IMR-90 (cell line): ENCODE measurements around the gene CACNB2. TPM values are rescaled to one million over a fixed set of nuclear protein-coding genes. Genes with fewer than 3 reads are reported as not detected.

ENCODE experiments used
- ATAC-seq: fragments of 200-7000 bp; cut with Tn5 transposase; 2 replicates; pipeline ENCODE4 v1.9.1; 2020; ENCODE audit warnings: low read depth, mild to moderate bottlenecking, moderate library complexity
- BruUV-seq: library from RNA; stranded (reverse); fragments of 400-500 nt; replicated peaks from 2 replicates; lab custom pipeline; 2021; lab: Mats Ljungman, UMichigan
- CTCF ChIA-PET: fragments of 300-600 bp; formaldehyde crosslinking; extraction: SDS; loops from one replicate; lab custom pipeline; 2021; ENCODE audit warnings: antibody characterized with exemption; lab: Yijun Ruan, JAX
- POLR2A ChIA-PET: fragments of 300-600 bp; sonication (Branson Sonifier 250); formaldehyde crosslinking; loops from one replicate; lab custom pipeline; 2022; ENCODE audit warnings: antibody characterized with exemption; ENCODE audit not compliant: unreplicated experiment; lab: Charles Lee
- DNase-seq: peaks from one replicate; pipeline ENCODE4 v3.0.0; 2013
- H2AFZ ChIP-seq: replicated peaks from 2 replicates; pipeline ENCODE3; 2013; ENCODE audit warnings: low read length, mild to moderate bottlenecking; ENCODE audit not compliant: poor library complexity
- H2AK5ac ChIP-seq: 2 replicates; pipeline ENCODE4 v1.6.1; 2013; ENCODE audit warnings: low read depth, low read length, inconsistent platforms
- H2AK9ac ChIP-seq: replicated peaks from 2 replicates; pipeline ENCODE3; 2013; ENCODE audit warnings: mild to moderate bottlenecking, low read depth, low read length, moderate library complexity; ENCODE audit not compliant: poor library complexity
- H2BK120ac ChIP-seq: 2 replicates; pipeline ENCODE4 v1.6.1; 2013; ENCODE audit warnings: low read depth, low read length, inconsistent platforms
- H2BK15ac ChIP-seq: 3 replicates; pipeline ENCODE4 v1.6.1; 2013; ENCODE audit warnings: low read depth, low read length, inconsistent platforms
- H2BK20ac ChIP-seq: 2 replicates; pipeline ENCODE4 v1.6.1; 2013; ENCODE audit warnings: low read depth, mild to moderate bottlenecking, inconsistent platforms, low read length, moderate library complexity
- H2BK5ac ChIP-seq: 2 replicates; pipeline ENCODE4 v1.6.1; 2013; ENCODE audit warnings: mild to moderate bottlenecking, low read depth, low read length, inconsistent platforms; ENCODE audit not compliant: poor library complexity, severe bottlenecking
- H3K14ac ChIP-seq: replicated peaks from 2 replicates; pipeline ENCODE4 v1.6.1; 2013; ENCODE audit warnings: low read depth, low read length, inconsistent platforms
- H3K18ac ChIP-seq: 2 replicates; pipeline ENCODE4 v1.6.1; 2013; ENCODE audit warnings: low read depth, low read length, control low read depth
- H3K23ac ChIP-seq: 2 replicates; pipeline ENCODE4 v1.6.1; 2013; ENCODE audit warnings: low read depth, low read length, inconsistent platforms
- H3K27ac ChIP-seq: 2 replicates; pipeline ENCODE4 v1.5.1; 2013; ENCODE audit warnings: mild to moderate bottlenecking, control low read depth, low read length; ENCODE audit not compliant: insufficient read depth
- H3K27me3 ChIP-seq: 2 replicates; pipeline ENCODE4 v1.6.1; 2013; ENCODE audit warnings: low read length; ENCODE audit not compliant: control insufficient read depth, insufficient read depth
- H3K36me3 ChIP-seq: 2 replicates; pipeline ENCODE4 v1.6.1; 2013; ENCODE audit warnings: low read length, mixed read lengths; ENCODE audit not compliant: control insufficient read depth, insufficient read depth
- H3K4ac ChIP-seq: 2 replicates; pipeline ENCODE4 v1.6.1; 2013; ENCODE audit warnings: low read depth, low read length, inconsistent platforms
- H3K4me1 ChIP-seq: 2 replicates; pipeline ENCODE4 v1.6.1; 2013; ENCODE audit warnings: low read length, mixed read lengths; ENCODE audit not compliant: control insufficient read depth, insufficient read depth
- H3K4me2 ChIP-seq: 2 replicates; pipeline ENCODE4 v1.6.1; 2013; ENCODE audit warnings: low read depth, mild to moderate bottlenecking, control low read depth, low read length, moderate library complexity
- H3K4me3 ChIP-seq: 2 replicates; pipeline ENCODE4 v1.5.1; 2013; ENCODE audit warnings: low read depth, mild to moderate bottlenecking, control low read depth, low read length, moderate library complexity; ENCODE audit not compliant: insufficient read depth
- H3K56ac ChIP-seq: 2 replicates; pipeline ENCODE4 v1.6.1; 2013; ENCODE audit warnings: low read length, inconsistent platforms; ENCODE audit not compliant: insufficient read depth; ENCODE audit errors: extremely low read depth
- H3K79me1 ChIP-seq, 2 experiments: 2 replicates each; pipeline ENCODE4 v1.6.1; 2013; ENCODE audit warnings: low read length in 2 of 2, inconsistent platforms in 1 of 2, low read depth in 1 of 2
- H3K9ac ChIP-seq: 2 replicates; pipeline ENCODE4 v1.6.1; 2013; ENCODE audit warnings: low read depth, low read length, control low read depth
- H3K9me1 ChIP-seq: 2 replicates; pipeline ENCODE4 v1.6.1; 2013; ENCODE audit warnings: low read length, inconsistent platforms; ENCODE audit not compliant: insufficient read depth
- H3K9me3 ChIP-seq: 2 replicates; pipeline ENCODE4 v1.6.1; 2013; ENCODE audit warnings: low read length; ENCODE audit not compliant: control insufficient read depth, insufficient read depth
- H4K20me1 ChIP-seq: 2 replicates; pipeline ENCODE4 v1.6.1; 2013; ENCODE audit warnings: low read length, inconsistent platforms; ENCODE audit not compliant: insufficient read depth
- H4K5ac ChIP-seq: 2 replicates; pipeline ENCODE4 v1.6.1; 2013; ENCODE audit warnings: mild to moderate bottlenecking, low read depth, low read length, control low read depth
- H4K8ac ChIP-seq, 2 experiments: 2 replicates each; pipeline ENCODE4 v1.6.1; 2013; ENCODE audit warnings: low read depth in 2 of 2, low read length in 2 of 2, control low read depth in 1 of 2, inconsistent platforms in 1 of 2
- H4K91ac ChIP-seq: 2 replicates; pipeline ENCODE4 v1.6.1; 2013; ENCODE audit warnings: low read depth, low read length, inconsistent platforms; ENCODE audit not compliant: insufficient read depth
- MAFK ChIP-seq: IDR thresholded peaks from 2 replicates; pipeline ENCODE4 v1.6.1; 2012; ENCODE audit warnings: low read depth, low read length, improper control_type of control experiment
- WGBS, 2 experiments: methylation state at CpG; one replicate each; pipeline versions ENCODE4 v1.1.5 to v1.1.7; 2013; ENCODE audit warnings: missing lambda C conversion rate in 2 of 2; ENCODE audit not compliant: insufficient read length in 1 of 2; ENCODE audit errors: extremely low coverage in 2 of 2; 5-methylcytosine and 5-hydroxymethylcytosine counted together
- dilution Hi-C: fragments of 300-500 bp; cut with HindIII; formaldehyde crosslinking; loops from one replicate; pipeline ENCODE4 v1.14.3; 2018; ENCODE audit warnings: low sequenced_read_pairs; ENCODE audit not compliant: unreplicated experiment
- in situ Hi-C: fragments of 300-500 bp; cut with MboI; formaldehyde crosslinking; loops from 3 replicates; pipeline ENCODE4 v1.14.3; 2019; ENCODE audit warnings: low sequenced_read_pairs, inconsistent platforms, mixed read lengths
- intact Hi-C: fragments of 100-400 bp; cut with micrococcal nuclease; formaldehyde crosslinking; loops from 2 replicates; pipeline ENCODE4 v1.10.0; 2022
- polyA plus RNA-seq, 3 experiments: library from polyadenylated mRNA; depleted of rRNA; stranded (reverse); fragments of >200 nt; gene quantifications; 2 replicates each; pipeline ENCODE4 v1.2.3, GENCODE V29; 2012; ENCODE audit warnings: low replicate concordance in 1 of 3
- total RNA-seq: library from RNA; depleted of rRNA; stranded (reverse); fragments of >200 nt; gene quantifications from 2 replicates; pipeline ENCODE4 v1.2.3, GENCODE V29; 2012
- TF ChIP-seq, protein P1 (sequence below): fragments of 150-350 bp; IDR thresholded peaks from 2 replicates; pipeline ENCODE4 v1.6.1; 2017; ENCODE audit warnings: mild to moderate bottlenecking, antibody characterized with exemption, low read length, low read depth

CACNB2 gene
- total and polyA plus RNA-seq, 2 of the 4 experiments (the other 2 are of a cell fraction) = 0.36 TPM

DNA sequence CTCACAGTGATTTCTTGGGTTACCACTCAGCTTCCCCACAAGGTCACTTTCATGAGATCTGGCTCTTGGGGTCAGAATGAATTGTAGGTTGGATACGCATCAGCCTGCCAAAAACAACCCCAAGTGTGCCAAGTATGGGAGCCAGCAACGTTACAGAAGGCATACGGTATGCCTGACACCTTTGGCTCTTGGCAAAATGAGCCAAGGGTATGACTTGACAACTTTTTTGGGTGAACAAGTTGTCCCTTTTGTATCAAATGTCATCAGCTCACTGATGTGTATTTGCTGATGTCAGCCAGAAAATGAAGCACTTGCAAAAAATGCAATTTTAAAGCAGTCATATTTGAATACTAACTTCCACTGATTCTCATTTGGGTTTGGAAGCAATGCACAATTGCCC, 168.4 kb downstream of the CACNB2 start:
- no peak for DNase-seq
- Histone ChIP-seq H3K23ac (no peak overlapping the region), H2AK9ac (no peak overlapping the region), H2AFZ (no peak overlapping the region), H3K56ac (no peak overlapping the region), H3K9ac (no peak overlapping the region), H3K9me3 (no peaks in the 10 kb centered on the region), H3K4me2 (no peak overlapping the region), H3K4ac (no peak overlapping the region), H3K9me1 (no peaks in the 10 kb centered on the region), H3K4me1 (no peaks in the 10 kb centered on the region), H2BK5ac (no peak overlapping the region), H3K27me3 (peaks cover 8% of the 10 kb centered on the region; the same call in 1 of the 2 replicates), H3K4me3 (no peak overlapping the region), H2BK120ac (no peak overlapping the region), H3K27ac (no peak overlapping the region), H4K20me1 (no peaks in the 10 kb centered on the region), H4K5ac (no peak overlapping the region), H3K79me1 (no peaks in the 10 kb centered on the region), H2BK15ac (no peak overlapping the region), H2AK5ac (no peak overlapping the region), H3K36me3 (no peaks in the 10 kb centered on the region), H3K14ac (no peak overlapping the region), H4K8ac (no peak overlapping the region), H2BK20ac (no peak overlapping the region), H3K18ac (no peak overlapping the region), H4K91ac (no peak overlapping the region)
- no TSS peak for BruUV-seq
- intact Hi-C loops (no loop called here), in situ Hi-C loops (no loop called here), dilution Hi-C loops (no loop called here)
- ATAC-seq = no peak
- CTCF ChIA-PET = interaction anchor here (0.5 kb wide), 1 partner anchor 293 kb away, joined by 3 read pairs; no protein-coding TSS in a partner anchor
- POLR2A ChIA-PET = no interaction called here
- TF ChIP-seq MAFK = peak; percentile 80
- TF ChIP-seq, protein P1, sequence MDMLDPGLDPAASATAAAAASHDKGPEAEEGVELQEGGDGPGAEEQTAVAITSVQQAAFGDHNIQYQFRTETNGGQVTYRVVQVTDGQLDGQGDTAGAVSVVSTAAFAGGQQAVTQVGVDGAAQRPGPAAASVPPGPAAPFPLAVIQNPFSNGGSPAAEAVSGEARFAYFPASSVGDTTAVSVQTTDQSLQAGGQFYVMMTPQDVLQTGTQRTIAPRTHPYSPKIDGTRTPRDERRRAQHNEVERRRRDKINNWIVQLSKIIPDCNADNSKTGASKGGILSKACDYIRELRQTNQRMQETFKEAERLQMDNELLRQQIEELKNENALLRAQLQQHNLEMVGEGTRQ = no peak
- no CpG with 5 or more reads among the region's 3 CpGs for WGBS, 2 experiments
